PC-9 (cell line): ENCODE data around the gene MEGF8. TPM values are rescaled to one million over a fixed set of nuclear protein-coding genes. Genes with fewer than 3 reads are reported as not detected.

ENCODE experiments used
- BruUV-seq: library from RNA; stranded (reverse); fragments of 400-500 nt; replicated peaks from 2 replicates; lab custom pipeline; 2021; lab: Mats Ljungman, UMichigan
- CTCF ChIA-PET: fragments of 300-600 bp; sonication (Branson Sonifier 250); formaldehyde crosslinking; loops from one replicate; lab custom pipeline; 2022; ENCODE audit warnings: antibody characterized with exemption; lab: Charles Lee
- POLR2A ChIA-PET: fragments of 300-600 bp; sonication (Branson Sonifier 250); formaldehyde crosslinking; loops from one replicate; lab custom pipeline; 2022; ENCODE audit warnings: antibody characterized with exemption; ENCODE audit not compliant: unreplicated experiment; lab: Charles Lee
- DNase-seq, 2 experiments: peaks; one replicate each; pipeline versions ENCODE4 v3.0.0 to v3.0.0-alpha.2; 2015 to 2022; ENCODE audit warnings: mixed read lengths in 1 of 2
- H2AFZ ChIP-seq: fragments of 200-600 bp; sonication (generic); 2 replicates; pipeline ENCODE4 v1.8.1; 2017; ENCODE audit warnings: antibody characterized with exemption
- H3F3A ChIP-seq: fragments of 200-600 bp; sonication (generic); 2 replicates; pipeline ENCODE4 v1.8.1; 2017; ENCODE audit warnings: antibody characterized with exemption, mild to moderate bottlenecking, low read depth; ENCODE audit not compliant: insufficient read depth
- H3K27ac ChIP-seq: fragments of 200-600 bp; sonication (generic); 2 replicates; pipeline ENCODE4 v1.6.1; 2016; ENCODE audit warnings: mixed run types
- H3K27me3 ChIP-seq: fragments of 200-600 bp; sonication (generic); 2 replicates; pipeline ENCODE4 v1.6.1; 2016; ENCODE audit warnings: low read depth, mixed run types; ENCODE audit not compliant: insufficient read depth
- H3K36me3 ChIP-seq: fragments of 200-600 bp; sonication (generic); 2 replicates; pipeline ENCODE4 v1.6.1; 2016; ENCODE audit warnings: low read depth, mixed run types
- H3K4me1 ChIP-seq: fragments of 200-600 bp; sonication (generic); replicated peaks from 2 replicates; pipeline ENCODE4 v1.6.1; 2016; ENCODE audit warnings: mixed run types; ENCODE audit not compliant: insufficient read depth
- H3K4me2 ChIP-seq: fragments of 200-600 bp; sonication (generic); 2 replicates; pipeline ENCODE4 v1.6.1; 2017; ENCODE audit warnings: mixed run types
- H3K4me3 ChIP-seq: fragments of 200-600 bp; sonication (generic); 2 replicates; pipeline ENCODE4 v1.6.1; 2016; ENCODE audit warnings: mixed run types
- H3K79me2 ChIP-seq: fragments of 200-600 bp; sonication (generic); 2 replicates; pipeline ENCODE4 v1.6.1; 2017; ENCODE audit warnings: low read depth, mixed run types
- H3K9me2 ChIP-seq: fragments of 200-600 bp; sonication (generic); 2 replicates; pipeline ENCODE4 v1.8.1; 2017; ENCODE audit warnings: mild to moderate bottlenecking; ENCODE audit not compliant: insufficient read depth
- H3K9me3 ChIP-seq: fragments of 200-600 bp; sonication (generic); 2 replicates; pipeline ENCODE4 v1.8.1; 2016; ENCODE audit warnings: low read depth; ENCODE audit not compliant: insufficient read depth
- H4K20me1 ChIP-seq: fragments of 200-600 bp; sonication (generic); 2 replicates; pipeline ENCODE4 v1.8.1; 2017; ENCODE audit not compliant: insufficient read depth
- EZH2 ChIP-seq: fragments of 200-600 bp; sonication (generic); IDR thresholded peaks from 2 replicates; pipeline ENCODE4 v1.8.0; 2017; ENCODE audit warnings: antibody characterized with exemption, low read depth
- intact Hi-C: fragments of 100-400 bp; cut with micrococcal nuclease; formaldehyde crosslinking; loops from one replicate; pipeline ENCODE4 v1.10.0; 2022; ENCODE audit not compliant: unreplicated experiment
- total RNA-seq: library from RNA; stranded (reverse); gene quantifications from 2 replicates; pipeline ENCODE4 v1.2.3, GENCODE V29; 2021
- TF ChIP-seq, protein P1 (sequence below): fragments of 200-600 bp; sonication (generic); conservative IDR thresholded peaks from 2 replicates; pipeline ENCODE4 v1.6.1; 2017; ENCODE audit warnings: mixed run types, antibody characterized with exemption, mild to moderate bottlenecking, moderate library complexity

Gene MEGF8
- total RNA-seq, 1 experiment from 2014 or later: 40.6 TPM

- CTCF ChIA-PET: no interaction called here
- Histone ChIP-seq H3K79me2 (peaks cover 21% of the 10 kb centered on the region), H3K27me3 (no peaks in the 10 kb centered on the region), H2AFZ (peak overlapping the region; percentile 98), H3K36me3 (no peaks in the 10 kb centered on the region), H3K4me1 (peaks cover 14% of the 10 kb centered on the region), H3K9me3 (no peaks in the 10 kb centered on the region), H4K20me1 (no peaks in the 10 kb centered on the region), H3K4me2 (peak overlapping the region; percentile 96), H3F3A (0 out of 2 replicates have a peak, but pooled peaks cover 6% of the 10 kb centered on the region), H3K4me3 (peak overlapping the region; percentile 94), H3K27ac (no peak overlapping the region), H3K9me2 (no peaks in the 10 kb centered on the region)
- intact Hi-C loops: loop anchor here (1.0 to 5.0 kb wide), 7 partner anchors 24 to 218 kb away; partner anchors contain the start of genes PAFAH1B3, POU2F2 and PRR19
- POLR2A ChIA-PET: interaction anchor here (0.7 kb wide), 1 partner anchor 67 kb away, joined by 13 read pairs; no protein-coding TSS in a partner anchor
- DNase-seq: no peak
- TF ChIP-seq EZH2: no peak
- TF ChIP-seq, protein P1, sequence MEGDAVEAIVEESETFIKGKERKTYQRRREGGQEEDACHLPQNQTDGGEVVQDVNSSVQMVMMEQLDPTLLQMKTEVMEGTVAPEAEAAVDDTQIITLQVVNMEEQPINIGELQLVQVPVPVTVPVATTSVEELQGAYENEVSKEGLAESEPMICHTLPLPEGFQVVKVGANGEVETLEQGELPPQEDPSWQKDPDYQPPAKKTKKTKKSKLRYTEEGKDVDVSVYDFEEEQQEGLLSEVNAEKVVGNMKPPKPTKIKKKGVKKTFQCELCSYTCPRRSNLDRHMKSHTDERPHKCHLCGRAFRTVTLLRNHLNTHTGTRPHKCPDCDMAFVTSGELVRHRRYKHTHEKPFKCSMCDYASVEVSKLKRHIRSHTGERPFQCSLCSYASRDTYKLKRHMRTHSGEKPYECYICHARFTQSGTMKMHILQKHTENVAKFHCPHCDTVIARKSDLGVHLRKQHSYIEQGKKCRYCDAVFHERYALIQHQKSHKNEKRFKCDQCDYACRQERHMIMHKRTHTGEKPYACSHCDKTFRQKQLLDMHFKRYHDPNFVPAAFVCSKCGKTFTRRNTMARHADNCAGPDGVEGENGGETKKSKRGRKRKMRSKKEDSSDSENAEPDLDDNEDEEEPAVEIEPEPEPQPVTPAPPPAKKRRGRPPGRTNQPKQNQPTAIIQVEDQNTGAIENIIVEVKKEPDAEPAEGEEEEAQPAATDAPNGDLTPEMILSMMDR: no peak; the same call in 1 of the 2 replicates
- BruUV-seq: no TSS peak
Measured at GRCh38 chr19:42325896-42326771, 699 bp downstream of the MEGF8 start.

- Histone ChIP-seq H3F3A (0 out of 2 replicates have a peak, but pooled peaks cover 6% of the 10 kb centered on the region), H3K27me3 (no peaks in the 10 kb centered on the region), H3K79me2 (peaks cover 21% of the 10 kb centered on the region), H3K4me1 (peaks cover 14% of the 10 kb centered on the region), H4K20me1 (no peaks in the 10 kb centered on the region), H3K27ac (no peak overlapping the region), H3K9me2 (no peaks in the 10 kb centered on the region), H3K4me2 (peak overlapping the region; percentile 96), H3K4me3 (peak overlapping the region; percentile 94; the same call in 1 of the 2 replicates), H3K36me3 (no peaks in the 10 kb centered on the region), H3K9me3 (no peaks in the 10 kb centered on the region), H2AFZ (no peak overlapping the region)
- intact Hi-C loops: loop anchor here (5.0 kb wide), 1 partner anchor 105 kb away; no protein-coding TSS in a partner anchor
- BruUV-seq: no TSS peak
- DNase-seq: no peak
- no peak for TF ChIP-seq EZH2
- TF ChIP-seq, protein P1: no peak
- POLR2A ChIA-PET: interaction anchor here (0.6 to 0.7 kb wide), 2 partner anchors 82 to 84 kb away, joined by 3 to 4 read pairs; partner anchors contain the start of gene GSK3A
- CTCF ChIA-PET: no interaction called here
Measured at GRCh38 chr19:42326969-42327368, 1.5 kb downstream of the MEGF8 start.

GRCh38 chr19:42327381-42327780 lies 1.9 kb downstream of the MEGF8 start:
- intact Hi-C loops: loop anchor here (5.0 kb wide), 1 partner anchor 105 kb away; no protein-coding TSS in a partner anchor
- CTCF ChIA-PET: no interaction called here

More at GRCh38 chr19:42327381-42327780, 1.9 kb downstream of the MEGF8 start:
- no TSS peak for BruUV-seq
- Histone ChIP-seq H3K36me3 (no peaks in the 10 kb centered on the region), H3K27me3 (no peaks in the 10 kb centered on the region), H4K20me1 (no peaks in the 10 kb centered on the region), H3F3A (0 out of 2 replicates have a peak, but pooled peaks cover 6% of the 10 kb centered on the region), H2AFZ (no peak overlapping the region), H3K79me2 (peaks cover 21% of the 10 kb centered on the region), H3K4me3 (no peak overlapping the region), H3K4me1 (peaks cover 14% of the 10 kb centered on the region), H3K9me3 (no peaks in the 10 kb centered on the region), H3K9me2 (no peaks in the 10 kb centered on the region), H3K27ac (no peak overlapping the region), H3K4me2 (peak overlapping the region; percentile 96)
- POLR2A ChIA-PET: interaction anchor here (0.6 to 0.7 kb wide), 2 partner anchors 82 to 85 kb away, joined by 3 to 4 read pairs; partner anchors contain the start of gene GSK3A
- DNase-seq: no peak
- TF ChIP-seq, protein P1: no peak
- TF ChIP-seq EZH2: no peak
